Natural killer cell (primary cell): ENCODE results near the gene DDIT4. TPM values are rescaled to one million over a fixed set of nuclear protein-coding genes. Genes with fewer than 3 reads are reported as not detected.
"Not testable (repeated sequence)": the region's sequence is repeated elsewhere in the genome, so short reads cannot be mapped to it uniquely, and the experiment has no call there.

ENCODE experiments used
- ATAC-seq, 3 donors: fragments of 150-1000 bp in 2 of 3; fragments of 200-7000 bp in 1 of 3; cut with Tn5 transposase; 1 replicate in 1 of 3; 2 replicates in 2 of 3; pipeline ENCODE4 v1.10.0; 2021; ENCODE audit warnings: mild to moderate bottlenecking in 2 of 3, moderate library complexity in 2 of 3
- DNase-seq, 2 donors: peaks; one replicate each; pipeline versions ENCODE4 v3.0.0 to v3.0.0-alpha.2; 2013 to 2021; ENCODE audit warnings: mixed read lengths in 1 of 2
- H3K27ac ChIP-seq: one replicate; pipeline ENCODE4 v1.5.1; 2013; ENCODE audit warnings: mild to moderate bottlenecking, low read length
- H3K27me3 ChIP-seq: one replicate; pipeline ENCODE4 v1.6.1; 2013; ENCODE audit warnings: low read length; ENCODE audit not compliant: control insufficient read depth, insufficient read depth
- H3K36me3 ChIP-seq: one replicate; pipeline ENCODE4 v1.6.1; 2013; ENCODE audit warnings: low read length; ENCODE audit not compliant: control insufficient read depth, insufficient read depth
- H3K4me1 ChIP-seq: one replicate; pipeline ENCODE4 v1.6.1; 2013; ENCODE audit warnings: low read length; ENCODE audit not compliant: control insufficient read depth, insufficient read depth
- H3K4me3 ChIP-seq: one replicate; pipeline ENCODE4 v1.5.1; 2013; ENCODE audit warnings: low read length
- H3K9me3 ChIP-seq: one replicate; pipeline ENCODE4 v1.6.1; 2013; ENCODE audit warnings: low read length; ENCODE audit not compliant: control insufficient read depth, insufficient read depth
- H3K27ac Mint-ChIP-seq, 2 donors: one replicate each; pipeline ENCODE4 v1.8.0; 2022; ENCODE audit warnings: mild to moderate bottlenecking in 2 of 2, mixed read lengths in 2 of 2, moderate library complexity in 1 of 2
- H3K27me3 Mint-ChIP-seq, 2 donors: one replicate each; pipeline ENCODE4 v1.8.0; 2022; ENCODE audit warnings: low read depth in 2 of 2, mixed read lengths in 2 of 2
- H3K36me3 Mint-ChIP-seq: one replicate; pipeline ENCODE4 v1.8.0; 2022; ENCODE audit warnings: mixed read lengths
- H3K4me1 Mint-ChIP-seq, 2 donors: one replicate each; pipeline ENCODE4 v1.8.0; 2022; ENCODE audit warnings: mixed read lengths in 2 of 2
- H3K4me3 Mint-ChIP-seq: one replicate; pipeline ENCODE4 v1.8.0; 2022; ENCODE audit warnings: mild to moderate bottlenecking, moderate library complexity, mixed read lengths
- H3K9me3 Mint-ChIP-seq, 2 donors: one replicate each; pipeline ENCODE4 v1.8.0; 2022; ENCODE audit warnings: mixed read lengths in 2 of 2
- WGBS: methylation state at CpG from one replicate; pipeline ENCODE4 v1.1.7; 2013; ENCODE audit warnings: missing lambda C conversion rate; ENCODE audit not compliant: insufficient coverage; 5-methylcytosine and 5-hydroxymethylcytosine counted together
- intact Hi-C: fragments of 100-400 bp; cut with micrococcal nuclease; formaldehyde crosslinking; loops from one replicate; pipeline ENCODE4 v1.14.2; 2022
- total RNA-seq, 4 donors: library from RNA; stranded (reverse); fragments of 120-200 nt in 1 of 4; gene quantifications; one replicate each; pipeline versions ENCODE4 v1.2.3 to v1.2.4, GENCODE V29; 2013 to 2022
- TF ChIP-seq, protein P1 (sequence below): fragments of 200-600 bp; IDR thresholded peaks from one replicate; pipeline ENCODE4 v1.8.0; 2022; ENCODE audit warnings: antibody characterized with exemption

Gene DDIT4
- total RNA-seq, 3 donors from 2014 or later (not counting 1 experiment from before 2014, with no cell fraction given) = 174 to 232 (median 200) TPM

GRCh38 chr10:72267819-72268399 lies 5.8 kb upstream of the DDIT4 start:
- peaks cover 23% of the 10 kb centered on the region for H3K4me1 ChIP-seq
- ATAC-seq = no peak
- peaks cover 14 to 25% of the 10 kb centered on the region in 2 donors for H3K4me1 Mint-ChIP-seq
- no peaks in the 10 kb centered on the region for H3K9me3 Mint-ChIP-seq
- no peaks in the 10 kb centered on the region for H3K27me3 Mint-ChIP-seq
- TF ChIP-seq, protein P1, sequence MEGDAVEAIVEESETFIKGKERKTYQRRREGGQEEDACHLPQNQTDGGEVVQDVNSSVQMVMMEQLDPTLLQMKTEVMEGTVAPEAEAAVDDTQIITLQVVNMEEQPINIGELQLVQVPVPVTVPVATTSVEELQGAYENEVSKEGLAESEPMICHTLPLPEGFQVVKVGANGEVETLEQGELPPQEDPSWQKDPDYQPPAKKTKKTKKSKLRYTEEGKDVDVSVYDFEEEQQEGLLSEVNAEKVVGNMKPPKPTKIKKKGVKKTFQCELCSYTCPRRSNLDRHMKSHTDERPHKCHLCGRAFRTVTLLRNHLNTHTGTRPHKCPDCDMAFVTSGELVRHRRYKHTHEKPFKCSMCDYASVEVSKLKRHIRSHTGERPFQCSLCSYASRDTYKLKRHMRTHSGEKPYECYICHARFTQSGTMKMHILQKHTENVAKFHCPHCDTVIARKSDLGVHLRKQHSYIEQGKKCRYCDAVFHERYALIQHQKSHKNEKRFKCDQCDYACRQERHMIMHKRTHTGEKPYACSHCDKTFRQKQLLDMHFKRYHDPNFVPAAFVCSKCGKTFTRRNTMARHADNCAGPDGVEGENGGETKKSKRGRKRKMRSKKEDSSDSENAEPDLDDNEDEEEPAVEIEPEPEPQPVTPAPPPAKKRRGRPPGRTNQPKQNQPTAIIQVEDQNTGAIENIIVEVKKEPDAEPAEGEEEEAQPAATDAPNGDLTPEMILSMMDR = no peak
- no peak overlapping the region for H3K4me3 ChIP-seq
- no peaks in the 10 kb centered on the region for H3K27me3 ChIP-seq
- intact Hi-C loops = no loop called here
- H3K4me3 Mint-ChIP-seq = no peak overlapping the region
- no peaks in the 10 kb centered on the region for H3K36me3 Mint-ChIP-seq
- WGBS = 99% methylated on average over 15 of the region's 15 CpGs
- H3K27ac ChIP-seq = no peak overlapping the region
- H3K36me3 ChIP-seq = no peaks in the 10 kb centered on the region
- DNase-seq = no peak
- no peaks in the 10 kb centered on the region for H3K9me3 ChIP-seq
- H3K27ac Mint-ChIP-seq = no peak overlapping the region

- H3K4me3 ChIP-seq, H3K36me3 Mint-ChIP-seq, H3K9me3 ChIP-seq, H3K9me3 Mint-ChIP-seq, H3K27me3 Mint-ChIP-seq, intact Hi-C loops, H3K27ac Mint-ChIP-seq, DNase-seq, H3K27me3 ChIP-seq, H3K4me3 Mint-ChIP-seq, ATAC-seq, H3K27ac ChIP-seq, H3K36me3 ChIP-seq: not testable (repeated sequence)
- peaks cover 12 to 27% of the 10 kb centered on the region in 2 donors for H3K4me1 Mint-ChIP-seq
- peaks cover 19% of the 10 kb centered on the region for H3K4me1 ChIP-seq
- 98% methylated on average over 5 of the region's 5 CpGs for WGBS
These were observed 5.1 kb upstream of the DDIT4 start for GRCh38 chr10:72268475-72269200.

GRCh38 chr10:72270607-72271281 lies 3.0 kb upstream of the DDIT4 start:
- Histone ChIP-seq H3K4me1 (peaks cover 28% of the 10 kb centered on the region), H3K4me3 (no peak overlapping the region), H3K27me3 (no peaks in the 10 kb centered on the region), H3K27ac (no peak overlapping the region), H3K36me3 (peaks cover 11% of the 10 kb centered on the region), H3K9me3 (no peaks in the 10 kb centered on the region)
- Mint-ChIP-seq H3K4me3 (no peak overlapping the region), H3K27me3 (no peaks in the 10 kb centered on the region), H3K36me3 (peaks cover 6% of the 10 kb centered on the region), H3K9me3 (no peaks in the 10 kb centered on the region), H3K4me1 (peaks cover 20 to 37% of the 10 kb centered on the region in 2 donors), H3K27ac (peak overlapping the region in 1 of 2 donors; percentile 75)
- WGBS = 96% methylated on average over 4 of the region's 5 CpGs
- intact Hi-C loops = no loop called here
- DNase-seq (no peak), ATAC-seq (no peak)
- TF ChIP-seq, protein P1 = no peak
